NB4 (cell line): Measurements from ENCODE around the gene NEIL3.

ENCODE experiments used
- DNase-seq: peaks from one replicate; pipeline ENCODE4 v3.0.0; 2010; ENCODE audit warnings: low read depth
- H3K4me3 ChIP-seq: one replicate; pipeline ENCODE4 v1.5.1; 2011; ENCODE audit warnings: mild to moderate bottlenecking, low read depth, low read length, moderate library complexity
- MYC ChIP-seq: IDR thresholded peaks from 2 replicates; pipeline ENCODE4 v1.6.1; 2011; ENCODE audit warnings: low read depth, low read length
- POLR2A ChIP-seq: IDR thresholded peaks from 2 replicates; pipeline ENCODE4 v1.6.1; 2011; ENCODE audit warnings: mild to moderate bottlenecking; ENCODE audit not compliant: insufficient read length; ENCODE audit errors: extremely low read depth
- TF ChIP-seq, protein P1 (sequence below): IDR thresholded peaks from 2 replicates; pipeline ENCODE4 v1.6.1; 2011; ENCODE audit warnings: low read depth, low read length
- TF ChIP-seq, protein P2 (sequence below): IDR thresholded peaks from one replicate; pipeline ENCODE4 v1.5.1; 2012; ENCODE audit warnings: low read depth, low read length

The NEIL3 gene

DNA sequence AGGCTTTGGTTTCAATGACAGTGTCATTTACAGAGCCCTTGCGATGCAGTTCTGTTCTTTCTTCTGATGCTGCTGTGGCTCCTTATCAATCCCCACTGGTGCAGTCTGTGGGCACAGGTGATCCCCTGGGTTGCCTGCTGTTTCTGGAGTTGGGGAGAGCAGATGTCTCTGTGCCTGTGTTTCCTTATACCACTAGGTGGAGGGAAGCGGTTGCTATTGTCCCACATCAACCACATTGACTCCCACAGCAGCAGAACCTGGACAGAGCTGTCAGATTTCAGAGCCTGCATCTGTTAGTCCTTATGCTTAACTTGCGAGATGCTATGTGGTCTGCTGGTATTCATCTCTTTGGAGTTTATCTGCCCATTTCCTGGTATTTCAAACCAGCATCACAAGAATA is 57.7 kb downstream of the NEIL3 start:
- peak; percentile 45 for DNase-seq
- no peak overlapping the region for H3K4me3 ChIP-seq
- TF ChIP-seq, protein P1, sequence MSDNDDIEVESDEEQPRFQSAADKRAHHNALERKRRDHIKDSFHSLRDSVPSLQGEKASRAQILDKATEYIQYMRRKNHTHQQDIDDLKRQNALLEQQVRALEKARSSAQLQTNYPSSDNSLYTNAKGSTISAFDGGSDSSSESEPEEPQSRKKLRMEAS = no peak
- TF ChIP-seq, protein P2, sequence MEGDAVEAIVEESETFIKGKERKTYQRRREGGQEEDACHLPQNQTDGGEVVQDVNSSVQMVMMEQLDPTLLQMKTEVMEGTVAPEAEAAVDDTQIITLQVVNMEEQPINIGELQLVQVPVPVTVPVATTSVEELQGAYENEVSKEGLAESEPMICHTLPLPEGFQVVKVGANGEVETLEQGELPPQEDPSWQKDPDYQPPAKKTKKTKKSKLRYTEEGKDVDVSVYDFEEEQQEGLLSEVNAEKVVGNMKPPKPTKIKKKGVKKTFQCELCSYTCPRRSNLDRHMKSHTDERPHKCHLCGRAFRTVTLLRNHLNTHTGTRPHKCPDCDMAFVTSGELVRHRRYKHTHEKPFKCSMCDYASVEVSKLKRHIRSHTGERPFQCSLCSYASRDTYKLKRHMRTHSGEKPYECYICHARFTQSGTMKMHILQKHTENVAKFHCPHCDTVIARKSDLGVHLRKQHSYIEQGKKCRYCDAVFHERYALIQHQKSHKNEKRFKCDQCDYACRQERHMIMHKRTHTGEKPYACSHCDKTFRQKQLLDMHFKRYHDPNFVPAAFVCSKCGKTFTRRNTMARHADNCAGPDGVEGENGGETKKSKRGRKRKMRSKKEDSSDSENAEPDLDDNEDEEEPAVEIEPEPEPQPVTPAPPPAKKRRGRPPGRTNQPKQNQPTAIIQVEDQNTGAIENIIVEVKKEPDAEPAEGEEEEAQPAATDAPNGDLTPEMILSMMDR = peak; percentile 14

DNA sequence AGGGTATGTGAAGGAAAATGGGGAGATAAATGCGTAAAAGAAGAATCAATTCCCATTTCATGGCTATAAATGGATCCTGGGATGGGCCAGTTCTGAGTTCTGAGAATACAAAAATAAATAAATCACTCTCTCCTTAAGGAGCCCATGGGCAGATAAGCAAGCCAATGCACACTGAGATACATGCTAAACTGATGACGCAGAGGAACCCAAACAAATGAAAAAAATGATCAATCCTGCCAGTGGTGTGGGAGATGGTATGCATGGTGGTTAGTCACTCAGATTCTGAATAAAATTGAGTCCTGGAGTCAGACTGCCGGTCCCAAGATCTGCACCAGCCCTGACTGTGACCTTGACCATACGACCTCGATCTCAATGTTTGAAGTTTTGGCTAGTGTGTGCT is 59.7 kb downstream of the NEIL3 start:
- TF ChIP-seq, protein P2 = no peak
- TF ChIP-seq POLR2A (no peak), MYC (no peak)
- TF ChIP-seq, protein P1 = no peak
- no peak overlapping the region for H3K4me3 ChIP-seq

DNA sequence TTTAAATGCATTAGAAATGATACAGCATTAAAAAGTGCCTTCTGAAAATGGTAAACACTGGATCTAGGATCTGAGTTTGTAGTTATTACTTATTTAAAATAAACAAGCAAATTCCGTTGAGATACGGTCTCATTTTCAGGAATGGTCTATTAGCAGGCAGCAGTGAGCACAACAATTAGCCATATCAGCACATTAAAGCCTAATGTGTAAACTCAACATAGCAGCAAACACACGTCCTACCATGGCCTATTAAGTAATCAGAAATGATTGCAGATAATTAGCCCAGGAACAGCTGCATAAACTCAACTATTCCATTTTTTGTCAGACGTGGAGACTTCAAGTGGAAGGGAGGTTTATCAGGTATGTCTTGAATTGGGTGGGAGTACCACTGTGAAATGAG is 61.8 kb downstream of the NEIL3 start:
- TF ChIP-seq POLR2A (no peak), MYC (no peak)
- TF ChIP-seq, protein P1 = no peak
- TF ChIP-seq, protein P2 = no peak
- no peak overlapping the region for H3K4me3 ChIP-seq
- no peak for DNase-seq

More for the DNA sequence above, 59.7 kb downstream of the NEIL3 start:
- DNase-seq = no peak

DNA sequence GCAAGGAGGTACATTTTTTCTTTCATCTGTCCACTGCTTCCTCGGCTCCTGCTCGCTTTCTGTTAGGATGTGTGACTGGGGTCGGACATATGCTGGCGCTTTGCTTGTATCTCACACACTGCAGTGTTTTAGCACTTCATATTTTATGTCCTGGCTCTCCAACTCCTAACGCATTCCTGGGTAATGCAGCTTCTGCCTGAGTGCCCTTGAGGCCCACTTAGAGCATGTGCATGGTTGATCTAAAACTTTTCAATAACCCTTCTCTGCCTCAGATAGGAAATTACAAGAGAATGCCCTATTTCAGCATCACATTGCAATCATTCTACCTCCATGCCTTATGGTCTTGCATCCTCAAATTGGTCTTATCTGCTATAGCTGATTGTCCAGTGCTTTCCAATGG is 65.3 kb downstream of the NEIL3 start:
- H3K4me3 ChIP-seq = no peak overlapping the region
- TF ChIP-seq, protein P2 = no peak
- TF ChIP-seq POLR2A (no peak), MYC (no peak)
- TF ChIP-seq, protein P1 = no peak
- no peak for DNase-seq

DNA sequence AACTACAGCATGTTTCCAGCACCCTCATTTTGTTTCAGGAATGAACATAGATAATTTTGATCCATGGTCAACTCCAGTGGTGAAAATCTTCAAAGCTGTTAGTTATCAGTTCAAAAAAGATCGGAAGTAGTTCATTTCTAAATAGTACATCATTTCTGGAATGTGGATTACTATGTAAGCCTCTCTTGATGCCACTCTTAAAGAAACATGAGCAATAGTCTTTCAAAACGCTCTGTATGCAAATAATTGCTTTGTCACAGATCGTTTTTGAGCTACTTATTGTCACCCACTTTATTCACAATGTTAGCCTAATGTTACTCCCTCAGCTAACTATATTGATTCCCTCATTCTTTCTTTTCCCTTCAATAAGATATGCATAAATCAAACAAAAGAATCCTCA is 65.7 kb downstream of the NEIL3 start:
- no peak for DNase-seq
- no peak overlapping the region for H3K4me3 ChIP-seq
- TF ChIP-seq, protein P1 = no peak
- no peak for TF ChIP-seq POLR2A
- TF ChIP-seq, protein P2 = no peak
- TF ChIP-seq MYC = no peak

DNA sequence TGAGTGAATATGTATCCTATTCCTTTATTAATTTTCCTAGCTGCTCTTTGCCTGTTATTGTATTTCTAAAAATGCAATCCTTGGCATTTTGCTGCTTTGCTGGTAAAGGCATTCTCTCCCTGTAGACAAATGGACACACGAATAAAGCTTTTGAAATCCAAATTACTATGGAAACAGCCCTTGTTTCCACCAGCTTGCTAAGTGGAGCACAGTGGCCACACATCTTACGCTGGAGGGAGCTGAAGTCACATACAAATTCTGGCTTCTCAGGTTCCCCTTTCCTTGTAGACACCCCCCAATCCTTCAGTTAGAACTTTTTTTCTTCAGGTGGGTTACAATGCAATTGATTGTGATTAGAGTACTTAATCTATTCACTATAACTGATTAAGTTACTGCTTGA is 66.3 kb downstream of the NEIL3 start:
- DNase-seq = peak; percentile 32
- TF ChIP-seq POLR2A (no peak), MYC (no peak)
- TF ChIP-seq, protein P2 = no peak
- TF ChIP-seq, protein P1 = no peak
- H3K4me3 ChIP-seq = no peak overlapping the region
